HepG2 (cell line): ENCODE measurements around the gene PSMB3. TPM values are rescaled to one million over a fixed set of nuclear protein-coding genes. Genes with fewer than 3 reads are reported as not detected.

Source experiments
- ASH2L ChIP-seq: fragments of 300-600, 200-600 bp; sonication (generic); IDR thresholded peaks from 2 replicates; pipeline ENCODE4 v1.7.0; 2017; ENCODE audit warnings: low read depth, mild to moderate bottlenecking, moderate library complexity, mixed read lengths, low read length; ENCODE audit not compliant: insufficient read length
- BCL3 ChIP-seq: sonication (generic); formaldehyde crosslinking; IDR thresholded peaks from 2 replicates; pipeline ENCODE4 v1.5.1; 2020; ENCODE audit warnings: mild to moderate bottlenecking, missing genetic modification reagents, moderate library complexity
- CBFB ChIP-seq: sonication (generic); formaldehyde crosslinking; IDR thresholded peaks from 2 replicates; pipeline ENCODE4 v1.4.0; 2020; ENCODE audit warnings: missing genetic modification reagents
- CSRNP2 ChIP-seq: sonication (generic); formaldehyde crosslinking; conservative IDR thresholded peaks from 2 replicates; pipeline ENCODE4 v1.8.0; 2022; ENCODE audit warnings: low read depth, missing genetic modification reagents
- ELF1 ChIP-seq: sonication (generic); formaldehyde crosslinking; IDR thresholded peaks from 2 replicates; pipeline ENCODE4 v1.4.0; 2020; ENCODE audit warnings: missing genetic modification reagents
- ETV6 ChIP-seq: sonication (generic); formaldehyde crosslinking; conservative IDR thresholded peaks from 2 replicates; pipeline ENCODE4 v1.4.0; 2020; ENCODE audit warnings: missing genetic modification reagents
- FUBP1 ChIP-seq: sonication (generic); formaldehyde crosslinking; IDR thresholded peaks from 2 replicates; pipeline ENCODE4 v1.5.1; 2020; ENCODE audit warnings: missing genetic modification reagents, mild to moderate bottlenecking, borderline replicate concordance
- ISX ChIP-seq: sonication (generic); formaldehyde crosslinking; conservative IDR thresholded peaks from 2 replicates; pipeline ENCODE4 v1.5.0; 2020; ENCODE audit warnings: missing genetic modification reagents
- KDM2A ChIP-seq: sonication (generic); formaldehyde crosslinking; IDR thresholded peaks from 2 replicates; pipeline ENCODE4 v1.4.0; 2020; ENCODE audit warnings: low read depth, missing genetic modification reagents, borderline replicate concordance
- KMT2B ChIP-seq: IDR thresholded peaks from 2 replicates; pipeline ENCODE4 v1.6.1; 2016; ENCODE audit warnings: missing genetic modification reagents, missing compliant biosample characterization
- NR3C1 ChIP-seq: sonication (generic); formaldehyde crosslinking; IDR thresholded peaks from 2 replicates; pipeline ENCODE4 v1.4.0; 2020; ENCODE audit warnings: missing genetic modification reagents
- PAWR ChIP-seq: sonication (generic); formaldehyde crosslinking; IDR thresholded peaks from 2 replicates; pipeline ENCODE4 v1.4.0; 2020; ENCODE audit warnings: missing genetic modification reagents, mild to moderate bottlenecking, borderline replicate concordance
- RXRA ChIP-seq: sonication (generic); formaldehyde crosslinking; IDR thresholded peaks from 2 replicates; pipeline ENCODE4 v1.5.1; 2020; ENCODE audit warnings: missing genetic modification reagents
- SALL1 ChIP-seq: sonication (generic); formaldehyde crosslinking; IDR thresholded peaks from 2 replicates; pipeline ENCODE4 v1.8.0; 2022; ENCODE audit warnings: mild to moderate bottlenecking, missing genetic modification reagents
- SP5 ChIP-seq: IDR thresholded peaks from 2 replicates; pipeline ENCODE4 v1.6.1; 2016; ENCODE audit warnings: low read depth, borderline replicate concordance
- TEAD2 ChIP-seq: sonication (generic); formaldehyde crosslinking; IDR thresholded peaks from 2 replicates; pipeline ENCODE4 v1.9.0; 2021; ENCODE audit warnings: missing genetic modification reagents
- U2AF2 ChIP-seq: fragments of 200-400 bp; formaldehyde crosslinking; IDR thresholded peaks from 2 replicates; pipeline ENCODE4 v1.6.1; 2017; ENCODE audit warnings: low read depth, mild to moderate bottlenecking, low read length
- ZBTB3 ChIP-seq: sonication (generic); formaldehyde crosslinking; IDR thresholded peaks from 2 replicates; pipeline ENCODE4 v1.4.0; 2020; ENCODE audit warnings: low read depth, mild to moderate bottlenecking, moderate library complexity, missing genetic modification reagents, borderline replicate concordance
- ZBTB37 ChIP-seq: sonication (generic); formaldehyde crosslinking; IDR thresholded peaks from 2 replicates; pipeline ENCODE4 v1.4.0; 2020; ENCODE audit warnings: mild to moderate bottlenecking, missing genetic modification reagents
- ZFP36L1 ChIP-seq: sonication (generic); formaldehyde crosslinking; IDR thresholded peaks from 2 replicates; pipeline ENCODE4 v1.8.0; 2022; ENCODE audit warnings: mild to moderate bottlenecking, missing genetic modification reagents, moderate library complexity
- ZFP36L2 ChIP-seq: sonication (generic); formaldehyde crosslinking; IDR thresholded peaks from 2 replicates; pipeline ENCODE4 v1.4.0; 2020; ENCODE audit warnings: missing genetic modification reagents
- ZMAT3 ChIP-seq: sonication (generic); formaldehyde crosslinking; conservative IDR thresholded peaks from 2 replicates; pipeline ENCODE4 v1.7.0; 2021; ENCODE audit warnings: missing genetic modification reagents
- ZNF101 ChIP-seq: sonication (generic); formaldehyde crosslinking; IDR thresholded peaks from 2 replicates; pipeline ENCODE4 v1.4.0; 2020; ENCODE audit warnings: mild to moderate bottlenecking, low read depth, missing genetic modification reagents, borderline replicate concordance
- ZNF562 ChIP-seq: sonication (generic); formaldehyde crosslinking; IDR thresholded peaks from 2 replicates; pipeline ENCODE4 v1.8.0; 2022; ENCODE audit warnings: missing genetic modification reagents, borderline replicate concordance
- ZNF670 ChIP-seq: sonication (generic); formaldehyde crosslinking; IDR thresholded peaks from 2 replicates; pipeline ENCODE4 v1.8.0; 2022; ENCODE audit warnings: mild to moderate bottlenecking, missing genetic modification reagents, borderline replicate concordance
- ZNF891 ChIP-seq: sonication (generic); formaldehyde crosslinking; IDR thresholded peaks from 2 replicates; pipeline ENCODE4 v1.5.0; 2020; ENCODE audit warnings: mild to moderate bottlenecking, missing genetic modification reagents
- polyA plus RNA-seq, 8 experiments: library from polyadenylated mRNA; depleted of rRNA in 3 of 8; stranded (reverse) in 7 of 8; unstranded in 1 of 8; fragments of >200 nt; fragmentation: Illumina TruSeq in 4 of 8; extraction: Trizol in 4 of 8; gene quantifications; 2 replicates each; pipeline versions ENCODE4 v1.2.1 to v1.2.3, GENCODE V29; 2011 to 2016; ENCODE audit warnings: low read depth in 4 of 8, missing spikeins in 1 of 8, mixed read lengths in 1 of 8; ENCODE audit not compliant: insufficient read depth in 1 of 8
- total RNA-seq, 5 experiments: library from RNA; depleted of rRNA; stranded (reverse); fragments of >200 nt; fragmentation: Illumina TruSeq; extraction: Trizol; gene quantifications; 2 replicates each; pipeline ENCODE4 v1.2.3, GENCODE V29; 2016; ENCODE audit warnings: low read depth in 1 of 5

PSMB3 gene
- total and polyA plus RNA-seq, 2 of the 13 experiments (the other 11 are each of a cell fraction or from before 2014, with no cell fraction given): 366 to 517 TPM

GRCh38 chr17:38751808-38752307, 683 bp upstream of the PSMB3 start (continued):
- TF ChIP-seq CBFB (CRISPR knock-in tag) (peak; percentile 82), ZFP36L1 (CRISPR knock-in tag) (no peak), ZNF670 (CRISPR knock-in tag) (no peak), ASH2L (no peak), ETV6 (CRISPR knock-in tag) (peak; percentile 89), ZFP36L2 (CRISPR knock-in tag) (no peak), ZBTB37 (CRISPR knock-in tag) (no peak), ISX (CRISPR knock-in tag) (no peak), PAWR (CRISPR knock-in tag) (no peak), KDM2A (CRISPR knock-in tag) (peak; percentile 96), CSRNP2 (CRISPR knock-in tag) (no peak), ZNF891 (no peak; the same call in 1 of the 2 replicates), ZMAT3 (CRISPR knock-in tag) (peak; percentile 96), U2AF2 (no peak), ZNF562 (CRISPR knock-in tag) (no peak), ZNF101 (no peak), FUBP1 (no peak; the same call in 1 of the 2 replicates), SP5 (CRISPR knock-in tag) (no peak), ELF1 (peak; percentile 58; the same call in 1 of the 2 replicates), KMT2B (CRISPR knock-in tag) (peak; percentile 72; the same call in 1 of the 2 replicates), BCL3 (no peak), NR3C1 (CRISPR knock-in tag) (0 out of 2 replicates have a peak, but pooled peaks have one; percentile 49), RXRA (CRISPR knock-in tag) (peak; percentile 48; the same call in 1 of the 2 replicates), ZBTB3 (CRISPR knock-in tag) (no peak), TEAD2 (CRISPR knock-in tag) (0 out of 2 replicates have a peak, but pooled peaks have one; percentile 15), SALL1 (CRISPR knock-in tag) (peak; percentile 87)
